Muscle layer of duodenum (tissue), 2 donors: ENCODE measurements around the gene NOP10.

Source experiments
- H3K27ac ChIP-seq: one replicate; pipeline ENCODE4 v1.7.0; 2013; ENCODE audit warnings: mild to moderate bottlenecking, low read length
- H3K27me3 ChIP-seq: one replicate; pipeline ENCODE4 v1.7.0; 2013; ENCODE audit warnings: low read depth, mild to moderate bottlenecking, control low read depth, low read length
- H3K36me3 ChIP-seq, 2 donors: one replicate each; pipeline ENCODE4 v1.7.0; 2013; ENCODE audit warnings: low read length in 2 of 2, control low read depth in 1 of 2, mild to moderate bottlenecking in 1 of 2; ENCODE audit not compliant: insufficient read depth in 2 of 2, control insufficient read depth in 1 of 2
- H3K4me1 ChIP-seq, 2 donors: one replicate each; pipeline ENCODE4 v1.7.0; 2013; ENCODE audit warnings: low read length in 2 of 2, mild to moderate bottlenecking in 2 of 2, control low read depth in 1 of 2, moderate library complexity in 1 of 2; ENCODE audit not compliant: insufficient read depth in 2 of 2, control insufficient read depth in 1 of 2
- H3K4me3 ChIP-seq, 2 donors: one replicate each; pipeline ENCODE4 v1.7.0; 2013; ENCODE audit warnings: low read length in 2 of 2, low read depth in 1 of 2, mild to moderate bottlenecking in 1 of 2
- H3K9me3 ChIP-seq, 2 donors: one replicate each; pipeline ENCODE4 v1.7.0; 2013; ENCODE audit warnings: low read length in 2 of 2, control low read depth in 1 of 2, mild to moderate bottlenecking in 1 of 2; ENCODE audit not compliant: control insufficient read depth in 1 of 2
- donor health status: healthy.

The NOP10 gene

DNA sequence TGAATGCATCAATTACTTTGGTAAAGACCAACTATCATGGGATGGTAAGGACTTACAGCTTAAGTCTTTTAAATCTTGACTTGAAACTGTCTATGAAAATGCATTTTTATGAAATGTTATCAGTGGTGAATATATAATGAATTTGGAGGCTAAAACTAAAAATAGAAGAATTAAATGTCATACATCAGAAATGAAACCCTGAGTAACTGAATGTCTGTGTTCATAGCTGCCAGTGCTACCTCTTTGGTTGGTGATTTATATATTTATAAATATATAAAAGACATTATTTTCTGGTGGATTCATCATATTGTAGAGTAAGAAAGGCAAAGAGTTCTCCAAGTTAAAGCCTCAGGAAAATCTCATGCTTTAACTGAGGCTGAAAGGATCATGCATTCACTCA is 17.6 kb downstream of the NOP10 start:
- Histone ChIP-seq H3K27ac (no peak overlapping the region), H3K36me3 (no peaks in the 10 kb centered on the region), H3K4me3 (no peak overlapping the region)

DNA sequence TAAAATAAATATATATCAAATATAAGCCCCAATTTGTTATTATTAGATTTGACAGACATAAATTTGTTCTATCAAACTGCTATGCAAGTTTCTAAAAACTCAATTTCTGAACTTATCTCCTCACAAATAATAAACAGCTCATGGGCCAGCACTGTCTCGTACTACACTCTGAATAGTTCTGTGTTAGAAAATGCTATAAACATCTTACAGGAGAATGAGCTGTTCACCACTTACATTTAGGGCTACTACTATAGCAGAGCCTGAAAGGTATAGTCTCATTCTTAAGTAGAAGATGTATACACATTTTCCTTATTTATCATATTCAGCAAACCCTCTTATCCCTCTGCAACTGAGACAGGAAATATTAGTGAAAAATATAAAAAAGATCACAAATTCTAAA is 18.0 kb downstream of the NOP10 start:
- no peak overlapping the region for H3K27ac ChIP-seq
- H3K4me1 ChIP-seq = no peaks in the 10 kb centered on the region
- H3K36me3 ChIP-seq = no peaks in the 10 kb centered on the region
- H3K27me3 ChIP-seq = no peaks in the 10 kb centered on the region
- H3K4me3 ChIP-seq = no peak overlapping the region
- no peaks in the 10 kb centered on the region for H3K9me3 ChIP-seq

More for the DNA sequence above, 17.6 kb downstream of the NOP10 start:
- H3K4me1 ChIP-seq = no peaks in the 10 kb centered on the region
- no peaks in the 10 kb centered on the region for H3K27me3 ChIP-seq
- H3K9me3 ChIP-seq = no peaks in the 10 kb centered on the region

DNA sequence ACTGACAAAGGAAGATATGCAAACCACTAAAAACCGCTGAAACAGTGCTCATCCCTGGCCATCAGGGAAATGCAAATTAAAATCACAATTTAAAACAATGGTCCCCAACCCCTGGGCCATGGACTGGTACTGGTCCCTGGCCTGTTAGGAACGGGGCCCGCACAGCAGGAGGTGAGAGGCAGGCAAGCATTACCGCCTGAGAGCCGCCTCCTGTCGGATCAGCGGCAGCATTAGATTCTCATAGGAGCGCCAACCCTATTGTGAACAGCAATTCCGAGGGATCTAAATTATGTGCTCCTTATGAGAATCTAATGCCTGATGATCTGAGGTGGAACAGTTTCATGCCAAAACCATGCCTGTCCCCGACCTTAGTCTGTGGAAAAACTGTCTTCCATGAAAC is 19.7 kb downstream of the NOP10 start:
- no peak overlapping the region for H3K4me3 ChIP-seq
- no peaks in the 10 kb centered on the region for H3K27me3 ChIP-seq
- no peak overlapping the region for H3K27ac ChIP-seq
- H3K4me1 ChIP-seq = peaks cover 0 to 1% of the 10 kb centered on the region in 2 donors
- H3K9me3 ChIP-seq = no peaks in the 10 kb centered on the region
- no peaks in the 10 kb centered on the region for H3K36me3 ChIP-seq

DNA sequence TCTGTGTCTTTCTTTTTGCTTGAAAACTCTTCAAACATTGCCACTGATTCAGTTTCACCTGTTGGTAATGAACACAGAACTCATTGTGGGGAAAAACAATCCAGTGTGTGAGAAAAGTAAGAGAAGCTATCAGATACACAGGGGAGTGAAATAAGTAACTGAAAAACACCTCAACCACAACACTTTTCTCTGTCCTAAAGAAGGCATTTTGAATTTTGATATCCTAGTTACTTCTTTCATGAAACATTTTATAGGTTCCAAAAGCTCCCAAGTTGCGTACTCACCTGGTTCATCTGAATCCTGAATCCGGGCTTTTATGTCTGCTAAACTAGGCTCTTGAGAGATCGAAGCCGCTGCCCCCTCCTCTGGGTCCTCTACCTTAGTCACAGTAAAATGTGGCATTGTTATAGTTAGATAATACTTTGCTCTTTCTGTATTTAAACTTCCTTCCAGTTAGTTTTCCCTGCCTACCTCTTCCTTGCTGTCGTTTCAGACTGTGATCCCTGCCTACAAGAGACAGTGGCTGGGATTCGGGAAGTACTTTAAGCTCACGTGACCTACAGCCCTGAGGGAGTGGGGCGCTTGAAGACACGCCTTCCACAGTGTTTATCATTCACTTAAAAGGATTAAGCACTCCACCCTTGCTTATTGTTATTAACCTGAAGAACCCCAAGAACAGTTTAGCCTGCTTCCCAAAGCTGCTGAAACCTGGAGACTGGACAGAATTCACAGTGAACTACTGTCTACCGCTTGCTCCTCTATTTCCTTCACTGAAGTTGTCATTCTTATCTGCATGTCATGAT is 24.5 kb downstream of the NOP10 start:
- Histone ChIP-seq H3K4me3 (peak overlapping the region; percentile 68 to 88), H3K36me3 (no peaks in the 10 kb centered on the region), H3K9me3 (no peaks in the 10 kb centered on the region), H3K27me3 (no peaks in the 10 kb centered on the region), H3K4me1 (peaks cover 0 to 6% of the 10 kb centered on the region in 2 donors), H3K27ac (peak overlapping the region; percentile 88)

DNA sequence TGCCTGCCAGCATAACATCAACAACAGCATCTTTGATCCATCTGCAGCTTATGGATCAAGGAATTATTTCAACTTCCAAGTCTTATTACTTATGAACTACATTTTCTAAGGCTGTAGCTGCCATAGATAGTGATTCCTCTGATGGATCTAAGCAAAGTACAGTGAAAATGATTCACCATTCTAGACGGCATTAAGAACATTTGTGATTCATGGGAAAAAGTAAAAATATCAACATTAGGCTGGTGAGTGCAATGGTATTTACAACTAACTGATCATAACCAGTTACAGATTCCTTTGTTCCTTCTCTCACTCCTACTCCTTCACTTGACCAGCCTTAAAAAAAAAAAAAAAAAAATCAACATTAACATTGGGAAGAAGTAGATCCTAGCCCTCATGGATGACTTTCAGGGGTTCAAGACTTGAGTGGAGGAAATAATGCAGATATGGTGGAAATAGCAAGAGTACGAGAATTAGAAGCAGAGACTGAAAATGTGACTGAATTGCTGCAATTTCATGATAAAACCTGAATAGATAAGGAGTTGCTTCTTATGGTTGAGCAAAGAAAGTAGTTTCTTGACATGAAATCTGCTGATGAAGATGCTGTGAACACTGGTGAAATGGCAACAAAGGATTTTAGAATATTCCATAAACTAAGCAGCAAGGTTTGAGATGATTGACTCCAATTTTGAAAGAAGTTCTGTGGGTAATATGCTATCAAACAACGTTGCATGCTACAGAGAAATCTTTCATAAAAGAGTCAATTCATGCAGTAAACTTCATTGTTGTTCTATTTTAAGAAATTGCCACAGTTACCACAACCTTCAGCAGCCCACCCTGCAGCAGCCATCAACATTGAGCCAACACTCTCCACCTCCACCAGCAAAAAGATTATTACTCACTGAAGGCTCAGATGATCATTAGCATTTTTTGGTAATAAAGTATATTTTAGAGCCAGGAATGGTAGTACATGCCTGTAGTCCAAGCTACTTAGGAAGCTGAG is 28.1 kb downstream of the NOP10 start:
- no peaks in the 10 kb centered on the region for H3K27me3 ChIP-seq
- no peak overlapping the region for H3K27ac ChIP-seq
- no peak overlapping the region for H3K4me3 ChIP-seq
- no peaks in the 10 kb centered on the region for H3K36me3 ChIP-seq
- H3K4me1 ChIP-seq = peaks cover 0 to 6% of the 10 kb centered on the region in 2 donors
- H3K9me3 ChIP-seq = no peaks in the 10 kb centered on the region

DNA sequence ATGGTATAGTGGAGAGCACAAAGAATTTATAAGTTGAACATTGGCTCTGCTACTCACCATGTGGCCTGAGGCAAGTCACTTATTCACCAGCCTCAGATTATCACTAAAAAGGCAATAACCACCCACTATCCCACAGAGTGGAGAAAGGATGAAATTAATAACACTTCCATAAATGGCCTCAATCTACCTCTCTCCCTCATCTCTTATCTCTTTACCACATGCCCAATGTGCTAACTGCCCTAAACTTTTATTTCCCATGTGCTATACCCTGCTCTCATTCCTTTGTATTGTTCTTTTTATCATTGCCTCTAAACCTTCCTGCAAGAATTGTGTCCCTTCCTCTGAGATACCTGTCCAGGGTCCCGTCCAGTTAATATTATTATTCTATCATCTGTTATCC is 31.4 kb downstream of the NOP10 start:
- Histone ChIP-seq H3K27me3 (no peaks in the 10 kb centered on the region), H3K4me1 (no peaks in the 10 kb centered on the region), H3K27ac (no peak overlapping the region), H3K36me3 (no peaks in the 10 kb centered on the region), H3K9me3 (no peaks in the 10 kb centered on the region), H3K4me3 (no peak overlapping the region)

DNA sequence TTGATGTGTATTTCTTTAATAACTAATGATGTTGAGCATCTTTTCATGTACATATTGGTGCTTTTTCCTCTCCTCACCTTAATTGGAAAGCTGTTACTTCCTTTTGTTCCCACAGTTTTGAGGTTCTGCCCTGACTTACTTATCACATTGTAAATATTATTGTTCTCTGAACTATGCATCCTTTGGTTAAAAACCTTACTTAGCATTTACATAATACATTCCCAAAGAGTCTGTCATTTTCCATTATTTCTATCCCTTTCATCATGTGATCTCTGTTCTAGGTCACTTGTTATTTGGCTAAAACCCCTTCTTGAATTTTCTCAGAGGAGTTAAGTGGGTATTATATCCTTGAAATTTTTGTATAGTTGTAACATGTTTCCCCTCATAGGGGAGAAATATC is 38.3 kb downstream of the NOP10 start:
- Histone ChIP-seq H3K9me3 (no peaks in the 10 kb centered on the region), H3K4me1 (no peaks in the 10 kb centered on the region), H3K36me3 (no peaks in the 10 kb centered on the region), H3K27me3 (no peaks in the 10 kb centered on the region), H3K4me3 (no peak overlapping the region), H3K27ac (no peak overlapping the region)

DNA sequence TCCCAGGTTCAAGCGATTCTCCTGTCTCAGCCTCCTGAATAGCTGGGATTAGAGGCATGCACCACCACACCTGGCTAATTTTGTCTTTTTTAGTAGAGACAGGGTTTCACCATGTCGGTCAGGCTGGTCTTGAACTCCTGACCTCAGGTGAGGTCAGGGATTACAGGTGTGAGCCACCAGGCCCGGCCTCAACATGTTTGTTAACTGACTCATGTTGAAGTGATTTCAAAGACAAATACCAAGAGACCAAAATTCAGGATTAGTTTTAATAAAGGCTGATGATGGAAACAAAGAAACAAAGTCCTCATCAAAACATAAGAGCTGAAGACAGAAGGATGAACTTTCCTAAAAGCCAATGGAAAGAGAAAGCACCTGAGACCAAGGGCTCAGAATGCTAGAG is 41.9 kb downstream of the NOP10 start:
- Histone ChIP-seq H3K27me3 (no peaks in the 10 kb centered on the region), H3K36me3 (no peaks in the 10 kb centered on the region), H3K4me3 (no peak overlapping the region), H3K9me3 (no peaks in the 10 kb centered on the region), H3K27ac (no peak overlapping the region), H3K4me1 (peaks cover 0 to 4% of the 10 kb centered on the region in 2 donors)

DNA sequence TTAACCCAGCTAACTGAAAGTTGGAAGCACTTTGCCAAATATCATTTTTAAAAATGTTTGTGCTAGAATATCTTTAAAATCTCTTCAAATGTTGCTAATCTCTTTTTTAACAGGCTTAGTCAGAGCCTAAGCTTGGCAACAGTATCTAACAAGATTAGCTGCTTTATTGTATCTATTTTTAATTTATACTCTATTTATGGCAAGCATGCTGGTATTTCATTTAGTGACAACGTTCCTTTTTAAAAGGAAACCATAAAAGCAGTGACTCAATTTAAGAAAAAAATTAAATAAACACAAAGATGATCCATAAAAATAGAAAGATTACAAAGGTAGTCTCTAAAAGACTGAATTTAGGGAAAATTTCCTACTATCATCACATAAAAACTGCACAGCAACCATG is 45.9 kb downstream of the NOP10 start:
- Histone ChIP-seq H3K9me3 (no peaks in the 10 kb centered on the region), H3K4me3 (no peak overlapping the region), H3K36me3 (no peaks in the 10 kb centered on the region), H3K27ac (peak overlapping the region; percentile 50), H3K27me3 (no peaks in the 10 kb centered on the region), H3K4me1 (peaks cover 0 to 4% of the 10 kb centered on the region in 2 donors)

DNA sequence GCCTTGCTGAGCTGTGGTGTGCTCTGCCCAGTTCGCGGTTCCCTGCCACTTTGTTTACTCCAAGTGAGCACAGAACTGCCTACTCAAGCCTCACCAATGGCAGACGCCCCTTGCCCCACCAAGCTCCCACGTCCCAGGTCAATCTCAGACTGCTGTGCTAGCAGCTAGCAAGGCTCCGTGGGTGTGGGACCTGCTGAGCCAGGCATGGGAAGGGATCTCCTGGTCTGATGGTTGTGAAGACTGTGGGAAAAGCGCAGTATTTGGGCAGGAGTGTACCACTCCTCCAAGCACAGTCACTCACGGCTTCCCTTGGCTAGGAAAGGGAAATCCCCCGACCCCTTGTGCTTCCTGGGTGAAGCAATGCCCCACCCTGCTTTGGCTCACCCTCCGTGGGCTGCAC is 50.3 kb downstream of the NOP10 start:
- Histone ChIP-seq H3K4me1 (peaks cover 0 to 4% of the 10 kb centered on the region in 2 donors), H3K27me3 (no peaks in the 10 kb centered on the region), H3K36me3 (no peaks in the 10 kb centered on the region), H3K4me3 (no peak overlapping the region), H3K27ac (no peak overlapping the region), H3K9me3 (no peaks in the 10 kb centered on the region)
